Lung (tissue), 12 donors: ENCODE data around the gene MAD2L2. TPM values are rescaled to one million over a fixed set of nuclear protein-coding genes. Genes with fewer than 3 reads are reported as not detected.

Source experiments
- ATAC-seq: fragments of 200-7000 bp; cut with Tn5 transposase; one replicate; pipeline ENCODE4 v1.9.1; 2020; ENCODE audit warnings: moderate number of reproducible peaks; ENCODE audit not compliant: insufficient read depth, low FRiP score
- DNase-seq, 3 donors: peaks; one replicate each; pipeline ENCODE4 v3.0.0-alpha.2; 2013 to 2017
- H3K27ac ChIP-seq, 2 donors: one replicate each; pipeline ENCODE4 v1.5.1; 2013; ENCODE audit warnings: mild to moderate bottlenecking in 2 of 2, moderate library complexity in 2 of 2, control low read depth in 1 of 2, inconsistent platforms in 1 of 2, low read depth in 1 of 2, low read length in 1 of 2
- H3K27me3 ChIP-seq, 3 donors: one replicate each; pipeline ENCODE4 v1.5.1; 2013; ENCODE audit warnings: low read length in 2 of 3; ENCODE audit not compliant: control insufficient read depth in 3 of 3, insufficient read depth in 3 of 3
- H3K36me3 ChIP-seq, 4 donors: one replicate each; pipeline ENCODE4 v1.5.1; 2013; ENCODE audit warnings: low read length in 4 of 4, mild to moderate bottlenecking in 1 of 4, moderate library complexity in 1 of 4; ENCODE audit not compliant: control insufficient read depth in 4 of 4, insufficient read depth in 4 of 4
- H3K4me1 ChIP-seq, 5 donors: one replicate each; pipeline ENCODE4 v1.5.1; 2013; ENCODE audit warnings: low read length in 5 of 5, mild to moderate bottlenecking in 2 of 5, moderate library complexity in 1 of 5; ENCODE audit not compliant: control insufficient read depth in 5 of 5, insufficient read depth in 5 of 5
- H3K4me3 ChIP-seq: one replicate; pipeline ENCODE4 v1.5.1; 2013; ENCODE audit warnings: mild to moderate bottlenecking, control low read depth, moderate library complexity
- H3K9ac ChIP-seq, 2 donors: one replicate each; pipeline ENCODE4 v1.5.1; 2013; ENCODE audit warnings: low read length in 2 of 2, control low read depth in 1 of 2; ENCODE audit not compliant: insufficient read depth in 1 of 2
- H3K9me3 ChIP-seq, 4 donors: one replicate each; pipeline ENCODE4 v1.5.1; 2013; ENCODE audit warnings: low read length in 3 of 4, mild to moderate bottlenecking in 1 of 4, moderate library complexity in 1 of 4; ENCODE audit not compliant: control insufficient read depth in 4 of 4, insufficient read depth in 3 of 4
- CTCF ChIP-seq: IDR thresholded peaks from 2 replicates; pipeline ENCODE4 v1.5.1; 2012; ENCODE audit warnings: mild to moderate bottlenecking; ENCODE audit errors: control extremely low read depth, extremely low read depth
- WGBS, 2 donors: extraction: QIAGEN DNeasy Blood & Tissue Kit; methylation state at CpG; one replicate each; pipeline ENCODE4 v1.1.7; 2013; 5-methylcytosine and 5-hydroxymethylcytosine counted together
- polyA plus RNA-seq, 2 donors: library from polyadenylated mRNA; stranded (reverse); fragments of 200-250 nt; gene quantifications; one replicate each; pipeline ENCODE4 v1.2.1, GENCODE V29; 2013
- total RNA-seq, 2 donors: library from RNA; depleted of rRNA in 1 of 2; stranded (reverse); fragments of >200 nt in 1 of 2; gene quantifications; one replicate each; pipeline ENCODE4 v1.2.1, GENCODE V29; 2014 to 2021
- donor health status: control.
- donor health status: control.
- donor health status: Bipolar disorder and iron deficiency.
- donor health status: healthy.
- donor health status: DM: yes; HTN: yes; CAD: no.

The MAD2L2 gene
- total and polyA plus RNA-seq, 4 donors = 23.4 to 61.9 (median 30.5) TPM

GRCh38 chr1:11712285-11712684 is 31.3 kb upstream of the MAD2L2 start:
- H3K4me1 ChIP-seq = peaks cover 0 to 7% (median 0%) of the 10 kb centered on the region in 5 donors
- peaks cover 0 to 2% (median 0%) of the 10 kb centered on the region in 4 donors for H3K9me3 ChIP-seq
- no peaks in the 10 kb centered on the region for H3K36me3 ChIP-seq
- no peak for TF ChIP-seq CTCF
- WGBS, 2 donors = 89 to 92% methylated on average over 8 of the region's 8 CpGs
- H3K27ac ChIP-seq = no peak overlapping the region
- H3K27me3 ChIP-seq = no peaks in the 10 kb centered on the region
- no peak overlapping the region for H3K4me3 ChIP-seq
- DNase-seq = no peak
- H3K9ac ChIP-seq = no peak overlapping the region
- no peak for ATAC-seq

- H3K27me3 ChIP-seq = no peaks in the 10 kb centered on the region
- 96% methylated on average over 5 of the region's 5 CpGs for WGBS, 2 donors
- ATAC-seq (no peak), DNase-seq (no peak)
- TF ChIP-seq CTCF = no peak
- no peak overlapping the region for H3K4me3 ChIP-seq
- H3K27ac ChIP-seq = no peak overlapping the region
- H3K4me1 ChIP-seq = peaks cover 0 to 8% (median 0%) of the 10 kb centered on the region in 5 donors
- H3K9ac ChIP-seq = no peak overlapping the region
- H3K9me3 ChIP-seq = peaks cover 0 to 2% (median 0%) of the 10 kb centered on the region in 4 donors
- no peaks in the 10 kb centered on the region for H3K36me3 ChIP-seq
These were observed 30.5 kb upstream of the MAD2L2 start for GRCh38 chr1:11711490-11711889.

GRCh38 chr1:11708554-11709350 is 27.8 kb upstream of the MAD2L2 start:
- Histone ChIP-seq H3K27ac (no peak overlapping the region), H3K9ac (no peak overlapping the region), H3K36me3 (no peaks in the 10 kb centered on the region), H3K4me3 (no peak overlapping the region), H3K27me3 (no peaks in the 10 kb centered on the region), H3K9me3 (peaks cover 0 to 4% (median 0%) of the 10 kb centered on the region in 4 donors), H3K4me1 (peaks cover 0 to 13% (median 0%) of the 10 kb centered on the region in 5 donors)
- DNase-seq (no peak), ATAC-seq (no peak)
- TF ChIP-seq CTCF = no peak
- 78 to 82% methylated on average over 11 of the region's 11 CpGs for WGBS, 2 donors
